ENCODE results near the gene SEC31A. TPM values are rescaled to one million over a fixed set of nuclear protein-coding genes. Genes with fewer than 3 reads are reported as not detected.
"Not testable (repeated sequence)": the region's sequence is repeated elsewhere in the genome, so short reads cannot be mapped to it uniquely, and the experiment has no call there.

The SEC31A gene
- total and polyA plus RNA-seq, 8 donors, result 72.1 to 590 (median 128) TPM

DNA sequence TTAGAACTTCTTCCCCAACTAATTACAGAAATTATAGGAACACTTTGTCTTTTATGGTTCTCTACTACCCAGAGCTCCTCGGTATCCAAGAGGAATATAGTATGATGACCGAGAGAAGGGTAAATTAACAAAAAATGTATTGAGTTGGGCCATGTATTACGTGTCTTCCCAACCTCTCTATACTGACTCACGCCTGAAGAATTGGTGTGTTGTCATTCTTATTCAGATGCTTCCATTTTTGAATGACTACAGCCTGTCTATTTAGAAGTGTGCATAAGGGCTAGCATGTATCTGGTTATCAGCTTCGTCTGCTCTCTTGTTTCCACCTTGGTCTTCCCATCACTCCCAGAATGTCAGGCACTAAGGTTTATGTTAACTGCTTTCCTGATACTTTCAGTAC lies 67.9 kb downstream of the SEC31A start:
- no peak overlapping the region for H3K4me3 ChIP-seq
- peaks cover 88 to 100% (median 100%) of the 10 kb centered on the region in 4 donors for H3K36me3 ChIP-seq
- no peaks in the 10 kb centered on the region for H3K4me1 ChIP-seq
- no peak for DNase-seq
- no peak overlapping the region for H3K27ac ChIP-seq
- TF ChIP-seq EP300 (IDR thresholded peaks at IDR 0.05) (no peak), POLR2AphosphoS5 (IDR thresholded peaks at IDR 0.05) (no peak), POLR2A (IDR thresholded peaks at IDR 0.05) (no peak)
- TF ChIP-seq, protein P1, sequence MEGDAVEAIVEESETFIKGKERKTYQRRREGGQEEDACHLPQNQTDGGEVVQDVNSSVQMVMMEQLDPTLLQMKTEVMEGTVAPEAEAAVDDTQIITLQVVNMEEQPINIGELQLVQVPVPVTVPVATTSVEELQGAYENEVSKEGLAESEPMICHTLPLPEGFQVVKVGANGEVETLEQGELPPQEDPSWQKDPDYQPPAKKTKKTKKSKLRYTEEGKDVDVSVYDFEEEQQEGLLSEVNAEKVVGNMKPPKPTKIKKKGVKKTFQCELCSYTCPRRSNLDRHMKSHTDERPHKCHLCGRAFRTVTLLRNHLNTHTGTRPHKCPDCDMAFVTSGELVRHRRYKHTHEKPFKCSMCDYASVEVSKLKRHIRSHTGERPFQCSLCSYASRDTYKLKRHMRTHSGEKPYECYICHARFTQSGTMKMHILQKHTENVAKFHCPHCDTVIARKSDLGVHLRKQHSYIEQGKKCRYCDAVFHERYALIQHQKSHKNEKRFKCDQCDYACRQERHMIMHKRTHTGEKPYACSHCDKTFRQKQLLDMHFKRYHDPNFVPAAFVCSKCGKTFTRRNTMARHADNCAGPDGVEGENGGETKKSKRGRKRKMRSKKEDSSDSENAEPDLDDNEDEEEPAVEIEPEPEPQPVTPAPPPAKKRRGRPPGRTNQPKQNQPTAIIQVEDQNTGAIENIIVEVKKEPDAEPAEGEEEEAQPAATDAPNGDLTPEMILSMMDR (IDR thresholded peaks at IDR 0.05), result no peak
- WGBS, 5 donors, result 91 to 95% (median 94%) methylated on average over 5 of the region's 5 CpGs
- no peaks in the 10 kb centered on the region for H3K9me3 ChIP-seq
- intact Hi-C loops (cut with DNase I; ENCODE audit: low total_unique reads), result no loop called here
- no peaks in the 10 kb centered on the region for H3K27me3 ChIP-seq

DNA sequence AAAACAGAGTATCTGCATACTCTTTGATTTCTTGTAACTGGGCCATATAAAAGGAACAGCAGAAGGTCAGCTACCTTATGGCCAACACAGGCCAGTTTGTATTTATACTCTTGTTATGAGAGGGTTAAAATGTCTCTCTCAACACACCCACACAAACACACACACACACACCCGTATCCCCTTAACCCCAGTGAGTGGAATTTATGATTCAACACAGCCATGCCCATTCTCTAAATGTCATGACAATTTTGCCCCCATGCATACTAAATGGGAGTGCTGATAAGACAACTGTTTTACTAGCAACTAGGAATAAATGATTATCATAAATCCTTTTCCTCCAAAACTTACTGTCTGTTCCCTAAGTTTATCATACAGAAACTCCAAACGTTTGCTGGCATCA lies 70.3 kb downstream of the SEC31A start:
- H3K9me3 ChIP-seq, result no peaks in the 10 kb centered on the region
- TF ChIP-seq, protein P1 (IDR thresholded peaks at IDR 0.05), result no peak
- TF ChIP-seq POLR2A (IDR thresholded peaks at IDR 0.05) (no peak), POLR2AphosphoS5 (IDR thresholded peaks at IDR 0.05) (no peak), EP300 (IDR thresholded peaks at IDR 0.05) (no peak)
- H3K4me1 ChIP-seq, result no peaks in the 10 kb centered on the region
- peaks cover 73 to 99% (median 95%) of the 10 kb centered on the region in 4 donors for H3K36me3 ChIP-seq
- intact Hi-C loops (cut with DNase I; ENCODE audit: low total_unique reads), result no loop called here
- no peak for DNase-seq
- H3K27ac ChIP-seq, result no peak overlapping the region
- no peak overlapping the region for H3K4me3 ChIP-seq
- WGBS, 5 donors, result 6 to 23% (median 11%) methylated on average over 2 of the region's 2 CpGs
- H3K27me3 ChIP-seq, result no peaks in the 10 kb centered on the region

DNA sequence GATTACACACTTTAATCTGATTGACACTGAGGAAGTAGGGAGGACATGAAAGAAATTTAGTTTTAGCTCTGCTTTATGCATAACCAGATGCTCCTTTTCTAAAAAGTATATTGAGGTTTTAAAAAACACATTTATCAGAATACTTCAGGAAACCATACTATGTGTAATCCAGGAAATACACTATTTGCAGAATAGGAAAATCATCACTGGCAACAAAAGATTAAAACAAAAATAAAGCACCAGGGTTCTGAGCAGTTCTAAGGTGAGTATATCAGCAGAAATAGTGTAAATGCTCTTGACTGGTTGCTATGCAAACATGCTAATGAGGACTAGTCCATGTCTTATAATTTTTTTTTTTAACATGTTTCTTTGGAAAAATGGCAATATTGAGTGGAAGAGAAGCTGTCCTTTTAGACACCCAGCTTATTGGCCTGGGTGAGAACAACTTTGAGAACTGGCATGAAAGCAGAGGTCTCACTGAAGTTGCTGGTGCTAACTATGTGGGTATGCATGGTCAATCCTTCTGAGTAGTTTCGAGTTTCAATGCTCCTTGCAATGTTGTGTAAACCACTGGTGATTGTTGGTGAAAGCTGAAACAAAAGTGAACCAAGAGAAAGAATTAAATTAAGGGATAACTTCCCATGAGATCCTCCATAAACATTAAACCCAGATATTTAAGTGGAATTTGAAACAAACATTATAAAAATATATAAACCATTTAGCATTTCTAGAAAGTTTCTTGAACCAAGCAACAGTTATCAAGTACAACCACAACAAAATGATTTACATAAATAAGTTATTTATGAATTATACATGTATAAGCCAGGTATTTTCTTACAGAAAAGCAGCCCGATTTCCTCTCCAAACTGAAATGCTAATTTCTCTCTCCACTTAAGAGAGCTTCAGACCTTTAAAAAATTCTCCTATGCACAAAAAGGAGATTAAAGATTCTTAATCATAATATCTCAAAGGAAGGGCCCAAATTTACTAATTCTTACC lies 72.0 kb downstream of the SEC31A start:
- Histone ChIP-seq H3K4me3 (no peak overlapping the region), H3K27me3 (no peaks in the 10 kb centered on the region), H3K4me1 (no peaks in the 10 kb centered on the region), H3K27ac (no peak overlapping the region), H3K9me3 (no peaks in the 10 kb centered on the region), H3K36me3 (peaks cover 56 to 81% (median 78%) of the 10 kb centered on the region in 4 donors)
- DNase-seq, result no peak
- intact Hi-C loops (cut with DNase I; ENCODE audit: low total_unique reads), result no loop called here
- TF ChIP-seq POLR2A (IDR thresholded peaks at IDR 0.05) (no peak), POLR2AphosphoS5 (IDR thresholded peaks at IDR 0.05) (no peak), EP300 (IDR thresholded peaks at IDR 0.05) (no peak)
- TF ChIP-seq, protein P1 (IDR thresholded peaks at IDR 0.05), result no peak
- 77 to 88% (median 84%) methylated on average over 2 of the region's 2 CpGs for WGBS, 5 donors

DNA sequence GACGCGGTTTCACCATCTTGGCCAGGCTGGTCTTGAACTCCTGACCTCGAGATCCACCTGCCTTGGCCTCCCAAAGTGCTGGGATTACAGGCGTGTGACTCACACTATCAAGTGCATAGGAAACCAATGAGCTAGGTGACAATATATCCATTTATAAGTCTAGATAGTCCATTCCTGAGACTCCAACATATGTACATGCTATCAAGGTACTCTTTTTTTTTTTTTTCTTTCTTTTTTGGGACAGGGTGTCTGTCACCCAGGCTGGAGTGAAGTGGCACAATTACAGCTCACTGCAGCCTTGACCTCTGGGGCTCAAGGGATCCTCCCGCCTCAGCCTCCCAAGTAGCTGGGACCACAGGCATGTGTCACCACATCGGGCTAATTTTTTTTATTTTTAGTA lies 74.1 kb downstream of the SEC31A start:
- H3K4me1 ChIP-seq; intact Hi-C loops (cut with DNase I; ENCODE audit: low total_unique reads); H3K27ac ChIP-seq; H3K27me3 ChIP-seq; H3K4me3 ChIP-seq; H3K9me3 ChIP-seq; DNase-seq: not testable (repeated sequence)
- peaks cover 36 to 60% (median 57%) of the 10 kb centered on the region in 4 donors for H3K36me3 ChIP-seq
- 95 to 99% (median 97%) methylated on average over 5 to 6 of the region's 6 CpGs for WGBS, 5 donors

DNA sequence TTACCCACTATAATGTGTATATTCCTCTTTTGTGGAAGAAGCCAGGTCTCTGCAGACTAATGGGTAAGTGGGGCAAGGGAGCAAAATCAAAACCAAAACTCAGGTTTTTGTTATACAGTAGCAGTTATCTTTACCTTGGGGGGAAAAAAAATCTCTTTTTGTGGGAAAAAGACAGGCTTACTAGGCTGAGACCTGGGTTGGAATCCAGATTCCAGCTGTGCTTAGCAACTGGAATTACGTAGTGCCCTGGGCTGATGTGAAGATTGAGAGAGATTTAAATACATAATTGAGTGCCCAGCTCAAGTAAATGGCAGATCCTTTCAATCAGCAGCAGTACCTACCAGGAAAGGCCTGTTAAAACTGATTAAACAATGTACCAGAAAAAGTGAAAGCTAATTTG lies 76.9 kb downstream of the SEC31A start:
- Histone ChIP-seq H3K4me3 (no peak overlapping the region), H3K4me1 (peaks cover 0 to 12% (median 3%) of the 10 kb centered on the region in 4 donors), H3K27ac (no peak overlapping the region), H3K36me3 (peaks cover 12 to 32% (median 29%) of the 10 kb centered on the region in 4 donors), H3K9me3 (no peaks in the 10 kb centered on the region), H3K27me3 (no peaks in the 10 kb centered on the region)
- intact Hi-C loops (cut with DNase I; ENCODE audit: low total_unique reads), result no loop called here
- 67 to 85% (median 82%) methylated on average over 1 of the region's 1 CpG for WGBS, 5 donors
- TF ChIP-seq, protein P1 (IDR thresholded peaks at IDR 0.05), result no peak
- TF ChIP-seq POLR2AphosphoS5 (IDR thresholded peaks at IDR 0.05) (no peak), EP300 (IDR thresholded peaks at IDR 0.05) (no peak), POLR2A (IDR thresholded peaks at IDR 0.05) (no peak)
- no peak for DNase-seq
